Measurements from ENCODE around the gene DRD2. TPM values are rescaled to one million over a fixed set of nuclear protein-coding genes. Genes with fewer than 3 reads are reported as not detected.
"Not testable (repeated sequence)": the region's sequence is repeated elsewhere in the genome, so short reads cannot be mapped to it uniquely, and the experiment has no call there.

DRD2 gene
- under 1 TPM in 3 of 4 donors, not detected in 1; 0.12 to 0.24 (median 0.17) TPM for total RNA-seq
- under 1 TPM; 0.03 to 0.18 (median 0.05) TPM for polyA plus RNA-seq
- long read RNA-seq, donor 1 = 0 reads
- long read RNA-seq, donor 2, partial matches to known transcripts = 0 of 1 reads
- long read RNA-seq, donor 2, other reads (novel, unspliced or antisense) = 1 of 1 reads

- WGBS, 3 donors = 2 to 3% (median 3%) methylated on average over 15 to 62 of the region's 65 CpGs
- no peak for TF ChIP-seq CTCF (IDR thresholded peaks at IDR 0.05)
- no peak within 1 kb of the TSS for H3K4me3 ChIP-seq
- H3K27me3 ChIP-seq (ENCODE audit: insufficient read depth in 3 of 3, low read length in 2 of 3) = peaks cover 6 to 73% (median 22%) of the 10 kb centered on the region in 3 donors
- no peak within 1 kb of the TSS for H3K27ac ChIP-seq
- H3K4me1 ChIP-seq = no peaks in the 10 kb centered on the region
- intact Hi-C loops (cut with DNase I) = no loop called here
- no peaks in the 10 kb centered on the region for H3K36me3 ChIP-seq (ENCODE audit: insufficient read depth in 1 of 2, low read depth in 1 of 2)
- no peak for ATAC-seq
- H3K9me3 ChIP-seq = no peaks in the 10 kb centered on the region
- no peak for DNase-seq
Observed at GRCh38 chr11:113475160-113475761, at the start of gene DRD2. TSS of gene DRD2 (minus strand) at chr11:113475398. CDS start at chr11:113424651, 50,747 bp downstream.

GRCh38 chr11:113523906-113524305 is 48.7 kb upstream of the DRD2 start:
- H3K27ac ChIP-seq; H3K4me3 ChIP-seq; H3K27me3 ChIP-seq (ENCODE audit: insufficient read depth in 3 of 3, low read length in 2 of 3); H3K9me3 ChIP-seq; DNase-seq; intact Hi-C loops (cut with DNase I); H3K36me3 ChIP-seq (ENCODE audit: insufficient read depth in 1 of 2, low read depth in 1 of 2); ATAC-seq; H3K4me1 ChIP-seq: not testable (repeated sequence)
- WGBS, 3 donors = 95 to 97% (median 95%) methylated on average over 22 to 24 of the region's 24 CpGs

GRCh38 chr11:113521737-113522517 is 46.7 kb upstream of the DRD2 start:
- DNase-seq = no peak
- no peak for TF ChIP-seq CTCF (IDR thresholded peaks at IDR 0.05)

GRCh38 chr11:113519989-113520613 is 44.9 kb upstream of the DRD2 start:
- intact Hi-C loops (cut with DNase I) = loop anchor here in 1 of 2 donors (2.0 kb wide), 1 partner anchor 75 kb away; no protein-coding TSS in a partner anchor
- WGBS, 3 donors = 54 to 61% (median 60%) methylated on average over 4 of the region's 4 CpGs
- Histone ChIP-seq H3K9me3 (no peaks in the 10 kb centered on the region), H3K4me1 (no peaks in the 10 kb centered on the region), H3K27me3 (ENCODE audit: insufficient read depth in 3 of 3, low read length in 2 of 3) (no peaks in the 10 kb centered on the region), H3K36me3 (ENCODE audit: insufficient read depth in 1 of 2, low read depth in 1 of 2) (no peaks in the 10 kb centered on the region), H3K4me3 (no peak overlapping the region), H3K27ac (no peak overlapping the region)
- ATAC-seq (no peak), DNase-seq (no peak)
- TF ChIP-seq CTCF (IDR thresholded peaks at IDR 0.05) = no peak

More at GRCh38 chr11:113521737-113522517, 46.7 kb upstream of the DRD2 start:
- 53 to 66% (median 59%) methylated on average over 3 of the region's 3 CpGs for WGBS, 3 donors
- H3K27ac ChIP-seq = no peak overlapping the region
- ATAC-seq = no peak
- H3K27me3 ChIP-seq (ENCODE audit: insufficient read depth in 3 of 3, low read length in 2 of 3) = no peaks in the 10 kb centered on the region
- no peaks in the 10 kb centered on the region for H3K4me1 ChIP-seq
- no peaks in the 10 kb centered on the region for H3K36me3 ChIP-seq (ENCODE audit: insufficient read depth in 1 of 2, low read depth in 1 of 2)
- intact Hi-C loops (cut with DNase I) = no loop called here
- no peaks in the 10 kb centered on the region for H3K9me3 ChIP-seq
- H3K4me3 ChIP-seq = no peak overlapping the region
